Calu3 (cell line): ENCODE results near the gene CLECL1. TPM values are rescaled to one million over a fixed set of nuclear protein-coding genes. Genes with fewer than 3 reads are reported as not detected.

Experiments
- Bru-seq: library from RNA; stranded (reverse); fragments of 400-500 nt; gene quantifications from one replicate; lab custom pipeline; 2021; lab: Mats Ljungman, UMichigan
- BruChase-seq, 2 experiments: library from RNA; stranded (reverse); fragments of 400-500 nt; gene quantifications; one replicate each; lab custom pipeline; 2021; lab: Mats Ljungman, UMichigan
- BruUV-seq: library from RNA; stranded (reverse); fragments of 400-500 nt; replicated peaks from 2 replicates; lab custom pipeline; 2021; lab: Mats Ljungman, UMichigan
- CTCF ChIA-PET: fragments of 300-600 bp; sonication (Branson Sonifier 250); formaldehyde crosslinking; loops from one replicate; lab custom pipeline; 2022; ENCODE audit warnings: antibody characterized with exemption; lab: Charles Lee
- DNase-seq: peaks from one replicate; pipeline ENCODE4 v3.0.0; 2022
- H3K27ac Mint-ChIP-seq: one replicate; pipeline ENCODE4 v1.8.0; 2022; ENCODE audit warnings: mixed read lengths; ENCODE audit not compliant: unreplicated experiment
- H3K27me3 Mint-ChIP-seq: one replicate; pipeline ENCODE4 v1.8.0; 2022; ENCODE audit warnings: mixed read lengths; ENCODE audit not compliant: unreplicated experiment
- H3K36me3 Mint-ChIP-seq: one replicate; pipeline ENCODE4 v1.8.0; 2022; ENCODE audit warnings: mild to moderate bottlenecking, moderate library complexity, mixed read lengths; ENCODE audit not compliant: insufficient read depth, unreplicated experiment
- H3K4me1 Mint-ChIP-seq: one replicate; pipeline ENCODE4 v1.8.0; 2022; ENCODE audit warnings: mild to moderate bottlenecking, low read depth, mixed read lengths; ENCODE audit not compliant: unreplicated experiment
- H3K4me3 Mint-ChIP-seq: one replicate; pipeline ENCODE4 v1.8.0; 2022; ENCODE audit warnings: mild to moderate bottlenecking, low read depth, moderate library complexity, mixed read lengths; ENCODE audit not compliant: unreplicated experiment
- H3K9me3 Mint-ChIP-seq: one replicate; pipeline ENCODE4 v1.8.0; 2022; ENCODE audit warnings: low read depth, mixed read lengths; ENCODE audit not compliant: unreplicated experiment
- intact Hi-C: fragments of 100-400 bp; cut with micrococcal nuclease; formaldehyde crosslinking; loops from one replicate; pipeline ENCODE4 v1.10.0; 2022; ENCODE audit not compliant: unreplicated experiment
- long read RNA-seq: library from polyadenylated mRNA; stranded (forward); transcript quantifications from one replicate; pipeline ENCODE4 v2.0.0, GENCODE V29; 2022
- total RNA-seq: library from RNA; stranded (reverse); gene quantifications from 2 replicates; pipeline ENCODE4 v1.2.3, GENCODE V29; 2022
- TF ChIP-seq, protein P1 (sequence below): fragments of 200-600 bp; IDR thresholded peaks from one replicate; pipeline ENCODE4 v1.8.0; 2022; ENCODE audit warnings: antibody characterized with exemption; ENCODE audit not compliant: unreplicated experiment

CLECL1 gene
- total RNA-seq (not detected in 2 replicates), Bru-seq, nascent RNA (not detected), BruChase-seq, experiment 1, labeled RNA remaining after a 6-hour chase (not detected), BruChase-seq, experiment 2, labeled RNA remaining after a 2-hour chase (not detected)
- long read RNA-seq: 0 reads

DNA sequence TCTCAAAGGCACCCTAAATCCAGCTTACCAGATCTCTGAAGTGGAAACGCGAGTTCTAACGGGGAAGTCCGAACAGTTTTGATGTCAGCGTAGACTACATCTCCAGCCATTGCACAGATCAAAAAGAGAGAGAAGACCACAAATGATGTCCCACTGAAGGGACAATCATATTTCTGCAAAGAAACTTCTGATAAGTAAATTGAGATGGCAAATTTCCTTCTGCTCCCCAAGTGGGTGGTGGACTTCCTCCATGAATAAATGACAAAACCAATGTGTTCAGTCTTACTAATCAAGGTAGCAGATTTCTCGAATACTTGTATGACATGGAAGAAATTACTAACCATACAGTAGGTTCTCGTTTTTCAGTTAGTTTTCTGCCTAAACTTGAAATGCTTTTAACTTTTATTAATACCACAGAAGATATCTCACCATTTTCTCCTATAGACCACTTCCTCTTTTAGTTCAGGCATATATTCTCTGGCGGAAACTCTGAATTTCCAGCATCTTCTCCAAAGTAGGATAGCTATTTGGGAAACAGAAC lies at the start of gene CLECL1:
Gene CLECL1, minus strand, starts transcription at position 177 of the 541 bp plus-strand sequence.
- no peaks in the 10 kb centered on the region for H3K27me3 Mint-ChIP-seq
- CTCF ChIA-PET: no interaction called here
- BruUV-seq: no TSS peak

DNA sequence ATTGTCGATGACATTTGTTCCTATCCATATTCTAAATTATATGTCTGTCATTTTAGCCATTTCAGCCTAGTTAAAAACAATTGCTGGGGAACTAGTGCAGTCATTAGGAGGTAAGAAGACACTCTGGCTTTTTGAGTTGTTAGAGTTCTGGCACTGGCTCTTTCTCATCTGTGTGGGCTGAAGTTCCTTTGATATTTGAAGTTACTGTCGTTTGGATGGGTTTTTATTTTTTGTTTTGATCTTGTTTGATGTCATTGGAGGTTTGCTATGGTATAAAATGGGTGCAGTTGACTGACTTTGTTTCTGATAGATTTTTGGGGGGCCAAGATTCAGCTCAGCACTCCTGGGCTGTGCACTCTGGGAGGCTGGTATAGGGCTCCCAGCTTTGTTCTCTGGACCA lies 48.5 kb upstream of the CLECL1 start:
- intact Hi-C loops: no loop called here
- Mint-ChIP-seq H3K4me1 (peaks cover 10% of the 10 kb centered on the region), H3K27me3 (no peaks in the 10 kb centered on the region), H3K4me3 (no peak overlapping the region), H3K27ac (no peak overlapping the region), H3K9me3 (peaks cover 3% of the 10 kb centered on the region), H3K36me3 (no peaks in the 10 kb centered on the region)
- TF ChIP-seq, protein P1, sequence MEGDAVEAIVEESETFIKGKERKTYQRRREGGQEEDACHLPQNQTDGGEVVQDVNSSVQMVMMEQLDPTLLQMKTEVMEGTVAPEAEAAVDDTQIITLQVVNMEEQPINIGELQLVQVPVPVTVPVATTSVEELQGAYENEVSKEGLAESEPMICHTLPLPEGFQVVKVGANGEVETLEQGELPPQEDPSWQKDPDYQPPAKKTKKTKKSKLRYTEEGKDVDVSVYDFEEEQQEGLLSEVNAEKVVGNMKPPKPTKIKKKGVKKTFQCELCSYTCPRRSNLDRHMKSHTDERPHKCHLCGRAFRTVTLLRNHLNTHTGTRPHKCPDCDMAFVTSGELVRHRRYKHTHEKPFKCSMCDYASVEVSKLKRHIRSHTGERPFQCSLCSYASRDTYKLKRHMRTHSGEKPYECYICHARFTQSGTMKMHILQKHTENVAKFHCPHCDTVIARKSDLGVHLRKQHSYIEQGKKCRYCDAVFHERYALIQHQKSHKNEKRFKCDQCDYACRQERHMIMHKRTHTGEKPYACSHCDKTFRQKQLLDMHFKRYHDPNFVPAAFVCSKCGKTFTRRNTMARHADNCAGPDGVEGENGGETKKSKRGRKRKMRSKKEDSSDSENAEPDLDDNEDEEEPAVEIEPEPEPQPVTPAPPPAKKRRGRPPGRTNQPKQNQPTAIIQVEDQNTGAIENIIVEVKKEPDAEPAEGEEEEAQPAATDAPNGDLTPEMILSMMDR: no peak
- no TSS peak for BruUV-seq
- CTCF ChIA-PET: interaction anchor here (0.7 kb wide), 1 partner anchor 281 kb away, joined by 3 read pairs; no protein-coding TSS in a partner anchor
- DNase-seq: no peak

More for the DNA sequence above, at the start of gene CLECL1:
- Mint-ChIP-seq H3K36me3 (no peaks in the 10 kb centered on the region), H3K9me3 (no peaks in the 10 kb centered on the region), H3K27ac (no peak within 1 kb of the TSS), H3K4me1 (peaks cover 9% of the 10 kb centered on the region), H3K4me3 (no peak within 1 kb of the TSS)
- no peak for DNase-seq
- intact Hi-C loops: no loop called here
- TF ChIP-seq, protein P1: no peak

DNA sequence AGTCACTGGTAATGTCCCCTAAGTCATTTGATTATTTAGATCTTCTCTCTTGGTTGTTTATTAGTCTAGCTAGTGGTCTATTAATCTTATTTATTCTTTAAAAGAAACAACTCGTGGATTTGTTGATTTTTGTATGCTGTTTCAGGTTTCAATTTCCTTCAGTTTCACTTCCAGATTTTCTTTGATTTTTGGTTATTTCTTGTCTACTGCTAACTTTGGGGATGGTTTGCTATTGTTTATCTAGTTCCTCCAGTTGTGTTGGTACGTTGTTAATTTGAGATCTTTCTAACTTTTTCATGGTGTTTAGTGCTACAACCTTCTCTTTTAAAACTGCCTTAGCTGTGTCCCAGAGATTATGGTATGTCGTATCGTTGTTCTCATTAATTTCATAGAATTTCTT lies 46.3 kb upstream of the CLECL1 start:
- no peaks in the 10 kb centered on the region for H3K27me3 Mint-ChIP-seq

DNA sequence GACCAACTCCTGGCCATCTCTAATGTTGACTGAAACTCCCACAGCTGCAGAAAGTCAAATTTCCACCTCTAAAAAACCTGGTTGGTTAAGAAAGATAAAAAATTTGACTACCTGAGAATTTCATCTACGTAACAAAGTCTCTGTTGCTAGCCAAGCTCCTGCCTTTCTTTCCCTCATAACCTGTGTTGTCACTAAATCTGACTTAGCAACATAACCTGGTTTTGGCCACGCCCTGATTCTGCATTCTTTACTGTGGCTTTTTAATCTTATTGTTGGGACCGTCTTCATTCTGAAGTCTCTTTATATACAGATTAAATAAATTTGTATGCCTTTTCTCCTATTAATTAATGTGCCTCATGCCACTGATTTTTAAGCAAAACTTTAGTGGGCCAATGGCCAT lies 43.9 kb upstream of the CLECL1 start:
- Mint-ChIP-seq H3K4me3 (no peak overlapping the region), H3K4me1 (peaks cover 38% of the 10 kb centered on the region), H3K9me3 (no peaks in the 10 kb centered on the region), H3K36me3 (no peaks in the 10 kb centered on the region), H3K27ac (peak overlapping the region; percentile 81), H3K27me3 (no peaks in the 10 kb centered on the region)
- TF ChIP-seq, protein P1: no peak
- no TSS peak for BruUV-seq
- intact Hi-C loops: no loop called here
- DNase-seq: no peak
- CTCF ChIA-PET: interaction anchor here (0.9 kb wide), 1 partner anchor 21 kb away, joined by 4 read pairs; no protein-coding TSS in a partner anchor

More for the DNA sequence above, 46.3 kb upstream of the CLECL1 start:
- H3K4me1 Mint-ChIP-seq: peaks cover 31% of the 10 kb centered on the region
- DNase-seq: no peak
- CTCF ChIA-PET: no interaction called here
- H3K9me3 Mint-ChIP-seq: peaks cover 3% of the 10 kb centered on the region
- H3K27ac Mint-ChIP-seq: no peak overlapping the region
- H3K4me3 Mint-ChIP-seq: no peak overlapping the region
- TF ChIP-seq, protein P1: no peak
- intact Hi-C loops: no loop called here
- BruUV-seq: no TSS peak
- no peaks in the 10 kb centered on the region for H3K36me3 Mint-ChIP-seq
